Measurements from ENCODE around the gene TMSB10.

GRCh38 chr2:84866122-84866521 lies 39.3 kb upstream of the TMSB10 start:
- TF ChIP-seq CTCF (conservative IDR thresholded peaks at IDR 0.05 in 1 of 2, IDR thresholded peaks at IDR 0.05 in 1 of 2; ENCODE audit: low read depth in 1 of 2, low read length in 2 of 2) (no peak), EZH2 (IDR thresholded peaks at IDR 0.05; ENCODE audit: low read length, missing control alignments) (no peak)
